Coronary artery (tissue), 2 donors: ENCODE data around the gene ATG14.

Experiments
- DNase-seq: peaks from one replicate; pipeline ENCODE4 v3.0.0-alpha.2; 2017; ENCODE audit warnings: low spot score
- H3K27ac ChIP-seq, 2 donors: fragments of 200-600 bp; sonication (generic); one replicate each; pipeline ENCODE4 v1.5.1; 2016 to 2019
- H3K4me3 ChIP-seq: fragments of 200-600 bp; sonication (generic); 2 replicates; pipeline ENCODE4 v1.5.1; 2016; ENCODE audit warnings: mild to moderate bottlenecking, moderate library complexity
- TF ChIP-seq, protein P1 (sequence below): fragments of 200-600 bp; sonication (generic); IDR thresholded peaks from one replicate; pipeline ENCODE4 v1.5.1; 2019; ENCODE audit warnings: antibody characterized with exemption

Gene ATG14

GRCh38 chr14:55410876-55411275, 754 bp downstream of the ATG14 start:
- Histone ChIP-seq H3K4me3 (peak overlapping the region; percentile 98), H3K27ac (peak overlapping the region; percentile 87)
- TF ChIP-seq, protein P1, sequence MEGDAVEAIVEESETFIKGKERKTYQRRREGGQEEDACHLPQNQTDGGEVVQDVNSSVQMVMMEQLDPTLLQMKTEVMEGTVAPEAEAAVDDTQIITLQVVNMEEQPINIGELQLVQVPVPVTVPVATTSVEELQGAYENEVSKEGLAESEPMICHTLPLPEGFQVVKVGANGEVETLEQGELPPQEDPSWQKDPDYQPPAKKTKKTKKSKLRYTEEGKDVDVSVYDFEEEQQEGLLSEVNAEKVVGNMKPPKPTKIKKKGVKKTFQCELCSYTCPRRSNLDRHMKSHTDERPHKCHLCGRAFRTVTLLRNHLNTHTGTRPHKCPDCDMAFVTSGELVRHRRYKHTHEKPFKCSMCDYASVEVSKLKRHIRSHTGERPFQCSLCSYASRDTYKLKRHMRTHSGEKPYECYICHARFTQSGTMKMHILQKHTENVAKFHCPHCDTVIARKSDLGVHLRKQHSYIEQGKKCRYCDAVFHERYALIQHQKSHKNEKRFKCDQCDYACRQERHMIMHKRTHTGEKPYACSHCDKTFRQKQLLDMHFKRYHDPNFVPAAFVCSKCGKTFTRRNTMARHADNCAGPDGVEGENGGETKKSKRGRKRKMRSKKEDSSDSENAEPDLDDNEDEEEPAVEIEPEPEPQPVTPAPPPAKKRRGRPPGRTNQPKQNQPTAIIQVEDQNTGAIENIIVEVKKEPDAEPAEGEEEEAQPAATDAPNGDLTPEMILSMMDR = no peak
- DNase-seq = no peak

GRCh38 chr14:55404173-55404854, 7.3 kb downstream of the ATG14 start:
- H3K27ac ChIP-seq = no peak overlapping the region
- no peak for DNase-seq
- TF ChIP-seq, protein P1 = no peak
- H3K4me3 ChIP-seq = no peak overlapping the region

- TF ChIP-seq, protein P1 = no peak
- no peak for DNase-seq
- H3K4me3 ChIP-seq = no peak overlapping the region
- no peak overlapping the region for H3K27ac ChIP-seq
Measured at GRCh38 chr14:55401751-55402150, 9.9 kb downstream of the ATG14 start.

- H3K4me3 ChIP-seq = no peak overlapping the region
- H3K27ac ChIP-seq = peak overlapping the region in 1 of 2 donors; percentile 2
- TF ChIP-seq, protein P1 = no peak
- DNase-seq = no peak
Measured at GRCh38 chr14:55399852-55400251, 11.8 kb downstream of the ATG14 start.

DNA sequence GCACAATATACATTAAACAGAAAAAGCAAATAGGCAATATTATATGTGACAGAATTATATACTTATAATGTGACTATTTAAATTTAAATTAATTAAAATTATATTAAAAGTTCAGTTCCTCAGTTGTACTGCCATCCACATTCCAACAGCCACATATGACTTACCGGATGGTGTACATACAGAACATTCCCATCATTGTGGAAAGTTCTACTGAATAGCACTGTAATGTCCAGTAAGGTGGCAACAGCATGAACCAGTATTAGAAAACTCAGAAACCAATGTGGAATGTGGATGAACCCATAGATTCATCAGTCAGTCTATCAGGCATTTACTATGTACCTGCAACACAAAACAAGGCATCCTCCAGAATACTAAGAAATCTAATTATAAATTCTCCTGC, 12.4 kb downstream of the ATG14 start:
- TF ChIP-seq, protein P1 = no peak
- H3K27ac ChIP-seq = peak overlapping the region; percentile 52 to 71
- no peak overlapping the region for H3K4me3 ChIP-seq
- no peak for DNase-seq

- no peak for DNase-seq
- TF ChIP-seq, protein P1 = no peak
- Histone ChIP-seq H3K27ac (peak overlapping the region; percentile 52 to 71), H3K4me3 (no peak overlapping the region)
Measured at GRCh38 chr14:55398679-55399078, 13.0 kb downstream of the ATG14 start.

- DNase-seq = no peak
- Histone ChIP-seq H3K27ac (no peak overlapping the region), H3K4me3 (no peak overlapping the region)
- TF ChIP-seq, protein P1 = no peak
Measured at GRCh38 chr14:55389330-55389729, 22.3 kb downstream of the ATG14 start.
